OCI-LY7 (cell line): Measurements from ENCODE around the gene ACBD3. TPM values are rescaled to one million over a fixed set of nuclear protein-coding genes. Genes with fewer than 3 reads are reported as not detected.

Source experiments
- BruUV-seq: library from RNA; stranded (reverse); fragments of 400-500 nt; replicated peaks from 2 replicates; lab custom pipeline; 2021; lab: Mats Ljungman, UMichigan
- CTCF ChIA-PET: fragments of 300-600 bp; sonication (Branson Sonifier 250); formaldehyde crosslinking; loops from one replicate; lab custom pipeline; 2022; ENCODE audit warnings: antibody characterized with exemption; ENCODE audit not compliant: unreplicated experiment; lab: Charles Lee
- POLR2A ChIA-PET: fragments of 300-600 bp; sonication (Branson Sonifier 250); formaldehyde crosslinking; loops from one replicate; lab custom pipeline; 2022; ENCODE audit warnings: antibody characterized with exemption; lab: Charles Lee
- DNase-seq: peaks from one replicate; pipeline ENCODE4 v3.0.0-alpha.2; 2015; ENCODE audit warnings: low spot score
- H2AFZ ChIP-seq: fragments of 200-600 bp; sonication (generic), shearing (Covaris generic); 2 replicates; pipeline ENCODE4 v1.6.1; 2014; ENCODE audit warnings: mild to moderate bottlenecking, antibody characterized with exemption, low read length, moderate library complexity
- H3K27ac ChIP-seq: fragments of 200-600 bp; sonication (generic); 2 replicates; pipeline ENCODE4 v1.5.1; 2014; ENCODE audit warnings: mixed run types, low read depth, mild to moderate bottlenecking, moderate library complexity, low read length, inconsistent platforms; ENCODE audit not compliant: poor library complexity, severe bottlenecking
- H3K36me3 ChIP-seq: fragments of 200-600 bp; sonication (generic); 2 replicates; pipeline ENCODE4 v1.6.1; 2014; ENCODE audit warnings: mild to moderate bottlenecking, antibody characterized with exemption, low read length, moderate library complexity, mixed read lengths; ENCODE audit not compliant: insufficient read depth
- H3K4me1 ChIP-seq: fragments of 200-600 bp; sonication (generic); 2 replicates; pipeline ENCODE4 v1.5.1; 2014; ENCODE audit warnings: mild to moderate bottlenecking, low read length; ENCODE audit not compliant: insufficient read depth, poor library complexity, severe bottlenecking
- H3K4me2 ChIP-seq: fragments of 200-600 bp; sonication (generic); 2 replicates; pipeline ENCODE4 v1.6.1; 2014; ENCODE audit warnings: mild to moderate bottlenecking, low read length
- H3K4me3 ChIP-seq: fragments of 200-600 bp; sonication (generic); 2 replicates; pipeline ENCODE4 v1.5.1; 2014; ENCODE audit warnings: mild to moderate bottlenecking, low read depth, low read length; ENCODE audit not compliant: poor library complexity, severe bottlenecking
- H3K79me2 ChIP-seq: fragments of 200-600 bp; sonication (generic); 2 replicates; pipeline ENCODE4 v1.6.1; 2016; ENCODE audit warnings: low read depth, mild to moderate bottlenecking, low read length, moderate library complexity, mixed read lengths; ENCODE audit not compliant: insufficient read depth
- H3K9me2 ChIP-seq: fragments of 200-600 bp; sonication (generic); 2 replicates; pipeline ENCODE4 v1.6.1; 2016; ENCODE audit warnings: mild to moderate bottlenecking, low read length, mixed read lengths; ENCODE audit not compliant: insufficient read depth
- H3K9me3 ChIP-seq: fragments of 200-600 bp; sonication (generic); 2 replicates; pipeline ENCODE4 v1.6.1; 2014; ENCODE audit warnings: mild to moderate bottlenecking, mixed run types, low read length, mixed read lengths
- H4K20me1 ChIP-seq: fragments of 200-600 bp; sonication (generic); 2 replicates; pipeline ENCODE4 v1.6.1; 2014; ENCODE audit warnings: mild to moderate bottlenecking, antibody characterized with exemption, low read length, moderate library complexity, mixed read lengths; ENCODE audit not compliant: insufficient read depth
- EZH2phosphoT487 ChIP-seq: fragments of 200-600 bp; sonication (generic); IDR thresholded peaks from 2 replicates; pipeline ENCODE4 v1.6.1; 2018; ENCODE audit warnings: low read depth, borderline replicate concordance, mild to moderate bottlenecking, mixed run types, antibody characterized with exemption, low read length, moderate library complexity, mixed read lengths
- intact Hi-C: fragments of 100-400 bp; cut with micrococcal nuclease; formaldehyde crosslinking; loops from one replicate; pipeline ENCODE4 v1.10.0; 2022; ENCODE audit not compliant: unreplicated experiment
- total RNA-seq, 2 experiments: library from RNA; depleted of rRNA in 1 of 2; stranded (reverse); fragments of >200 nt in 1 of 2; shearing (Covaris generic) in 1 of 2; gene quantifications; 2 replicates each; pipeline ENCODE4 v1.2.3, GENCODE V29; 2014 to 2022
- TF ChIP-seq, protein P1 (sequence below): fragments of 200-600 bp; sonication (generic); conservative IDR thresholded peaks from 2 replicates; pipeline ENCODE4 v1.5.1; 2014; ENCODE audit warnings: mild to moderate bottlenecking, antibody characterized with exemption, low read length, moderate library complexity, mixed read lengths

Gene ACBD3
- total RNA-seq, 2 experiments from 2014 or later: 30.3 to 51.7 TPM

- H3K4me3 ChIP-seq: no peak overlapping the region
- H3K4me2 ChIP-seq: no peak overlapping the region
- ChIA-PET POLR2A (interaction anchor here (0.6 kb wide), 1 partner anchor 17 kb away, joined by 3 read pairs; no protein-coding TSS in a partner anchor), CTCF (no interaction called here)
- TF ChIP-seq EZH2phosphoT487: no peak
- TF ChIP-seq, protein P1, sequence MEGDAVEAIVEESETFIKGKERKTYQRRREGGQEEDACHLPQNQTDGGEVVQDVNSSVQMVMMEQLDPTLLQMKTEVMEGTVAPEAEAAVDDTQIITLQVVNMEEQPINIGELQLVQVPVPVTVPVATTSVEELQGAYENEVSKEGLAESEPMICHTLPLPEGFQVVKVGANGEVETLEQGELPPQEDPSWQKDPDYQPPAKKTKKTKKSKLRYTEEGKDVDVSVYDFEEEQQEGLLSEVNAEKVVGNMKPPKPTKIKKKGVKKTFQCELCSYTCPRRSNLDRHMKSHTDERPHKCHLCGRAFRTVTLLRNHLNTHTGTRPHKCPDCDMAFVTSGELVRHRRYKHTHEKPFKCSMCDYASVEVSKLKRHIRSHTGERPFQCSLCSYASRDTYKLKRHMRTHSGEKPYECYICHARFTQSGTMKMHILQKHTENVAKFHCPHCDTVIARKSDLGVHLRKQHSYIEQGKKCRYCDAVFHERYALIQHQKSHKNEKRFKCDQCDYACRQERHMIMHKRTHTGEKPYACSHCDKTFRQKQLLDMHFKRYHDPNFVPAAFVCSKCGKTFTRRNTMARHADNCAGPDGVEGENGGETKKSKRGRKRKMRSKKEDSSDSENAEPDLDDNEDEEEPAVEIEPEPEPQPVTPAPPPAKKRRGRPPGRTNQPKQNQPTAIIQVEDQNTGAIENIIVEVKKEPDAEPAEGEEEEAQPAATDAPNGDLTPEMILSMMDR: no peak
- no peak overlapping the region for H2AFZ ChIP-seq
- no peaks in the 10 kb centered on the region for H3K9me3 ChIP-seq
- no peaks in the 10 kb centered on the region for H3K36me3 ChIP-seq
- no peaks in the 10 kb centered on the region for H4K20me1 ChIP-seq
- no peaks in the 10 kb centered on the region for H3K79me2 ChIP-seq
- H3K4me1 ChIP-seq: peaks cover 16% of the 10 kb centered on the region
- no peak overlapping the region for H3K27ac ChIP-seq
- no peak for DNase-seq
- H3K9me2 ChIP-seq: no peaks in the 10 kb centered on the region
- no TSS peak for BruUV-seq
- intact Hi-C loops: no loop called here
Measured at GRCh38 chr1:226135059-226135651, 51.4 kb downstream of the ACBD3 start.

DNA sequence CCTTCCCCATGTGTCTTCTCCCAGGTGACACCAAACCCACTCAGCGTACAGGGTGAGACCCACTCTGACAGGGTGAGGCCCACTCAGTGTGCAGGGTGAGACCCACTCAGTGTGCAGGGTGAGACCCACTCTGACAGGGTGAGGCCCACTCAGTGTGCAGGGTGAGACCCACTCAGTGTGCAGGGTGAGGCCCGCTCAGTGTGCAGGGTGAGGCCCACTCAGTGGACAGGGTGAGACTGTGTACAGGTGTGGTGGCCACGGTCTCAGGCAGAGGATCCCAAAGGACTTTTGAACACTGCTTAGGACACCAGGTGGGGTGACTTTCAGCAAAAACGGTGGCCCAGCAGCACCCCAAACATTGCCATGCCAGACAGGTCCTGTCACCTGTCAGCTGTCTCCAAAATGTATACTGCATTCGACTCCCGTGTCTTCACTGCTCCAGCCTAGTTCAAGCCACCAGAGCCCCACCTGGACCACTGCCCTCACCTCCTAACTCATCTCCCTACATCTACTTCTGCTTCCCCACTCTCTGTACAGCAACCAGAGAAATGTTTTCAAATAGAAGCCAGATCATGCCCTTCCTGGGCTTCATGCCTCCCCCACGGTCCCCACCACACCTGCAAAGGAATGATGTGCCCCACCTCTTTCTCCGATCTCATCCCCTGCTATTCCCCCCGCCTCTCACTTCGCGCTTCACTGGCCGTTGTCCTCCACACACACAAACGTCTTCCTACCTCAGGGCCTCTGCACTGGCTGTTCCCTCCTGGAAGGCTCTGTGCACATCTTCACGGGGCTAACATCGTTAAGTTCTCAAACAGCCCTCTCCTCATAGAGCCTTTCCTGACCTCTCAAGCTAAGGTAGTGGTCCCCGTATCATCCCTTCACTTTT is 52.1 kb downstream of the ACBD3 start:
- Histone ChIP-seq H3K4me2 (no peak overlapping the region), H2AFZ (no peak overlapping the region), H3K9me3 (no peaks in the 10 kb centered on the region), H3K36me3 (no peaks in the 10 kb centered on the region), H3K4me3 (no peak overlapping the region), H3K9me2 (no peaks in the 10 kb centered on the region), H4K20me1 (no peaks in the 10 kb centered on the region), H3K4me1 (peaks cover 16% of the 10 kb centered on the region), H3K79me2 (no peaks in the 10 kb centered on the region), H3K27ac (no peak overlapping the region)
- ChIA-PET POLR2A (interaction anchor here (0.6 to 1.0 kb wide), 2 partner anchors 18 to 20 kb away, joined by 3 read pairs; no protein-coding TSS in a partner anchor), CTCF (no interaction called here)
- DNase-seq: no peak
- intact Hi-C loops: no loop called here
- no TSS peak for BruUV-seq
- TF ChIP-seq EZH2phosphoT487: no peak
- TF ChIP-seq, protein P1: no peak
